Spleen (tissue), 7 donors: ENCODE data around the gene GGACT.

Experiments
- CTCF ChIP-seq, 11 experiments: fragments of 200-600 bp in 7 of 11; fragments of 450-650 bp in 4 of 11; sonication (generic) in 4 of 11; IDR thresholded peaks in 8 of 11; conservative IDR thresholded peaks in 3 of 11; 1 replicate in 7 of 11; 2 replicates in 4 of 11; pipeline versions ENCODE4 v1.4.0 to v1.8.0; 2016 to 2021; ENCODE audit warnings: antibody characterized with exemption in 11 of 11, inconsistent platforms in 4 of 11, mild to moderate bottlenecking in 1 of 11
- POLR2A ChIP-seq, 3 donors: fragments of 450-650 bp; IDR thresholded peaks; one replicate each; pipeline ENCODE4 v1.5.1; 2017; ENCODE audit warnings: antibody characterized with exemption in 3 of 3, mild to moderate bottlenecking in 1 of 3
- POLR2AphosphoS5 ChIP-seq, 3 donors: sonication (generic); formaldehyde crosslinking; IDR thresholded peaks; one replicate each; pipeline ENCODE4 v1.5.1; 2017; ENCODE audit warnings: antibody characterized with exemption in 3 of 3
- donor health status: DM: no; HTN: no; CAD: no; lungs with moderate emphysema.
- donor health status: DM: no; HTN: no; CAD: no.
- donor health status: DM: no; HTN: no; CAD: no.

GRCh38 chr13:100518394-100519062 is 70.1 kb downstream of the GGACT start:
- TF ChIP-seq CTCF (IDR thresholded peaks at IDR 0.05 in 8 of 11, conservative IDR thresholded peaks at IDR 0.05 in 3 of 11) (no peak), POLR2A (IDR thresholded peaks at IDR 0.05) (no peak), POLR2AphosphoS5 (IDR thresholded peaks at IDR 0.05) (no peak)
